Testis (tissue), 3 donors: ENCODE results near the gene ECI1. TPM values are rescaled to one million over a fixed set of nuclear protein-coding genes. Genes with fewer than 3 reads are reported as not detected.
A peak's percentile ranks its signal among the peaks of the same experiment; 100 is the strongest.

Experiments used
- DNase-seq: peaks from one replicate; pipeline ENCODE4 v3.0.0-alpha.2; 2019
- H3K27ac ChIP-seq, 2 donors: fragments of 200-600 bp; sonication (generic); one replicate each; pipeline ENCODE4 v1.5.1; 2019
- H3K27me3 ChIP-seq: fragments of 200-600 bp; sonication (generic); one replicate; pipeline ENCODE4 v1.5.1; 2019
- H3K36me3 ChIP-seq: fragments of 200-600 bp; sonication (generic); one replicate; pipeline ENCODE4 v1.5.1; 2017; ENCODE audit warnings: low read depth; ENCODE audit errors: missing control alignments
- H3K4me1 ChIP-seq: fragments of 200-600 bp; sonication (generic); one replicate; pipeline ENCODE4 v1.5.1; 2019
- H3K4me3 ChIP-seq, 2 donors: fragments of 200-600 bp; sonication (generic); one replicate each; pipeline ENCODE4 v1.5.1; 2017 to 2019
- H3K9me3 ChIP-seq: fragments of 200-600 bp; sonication (generic); one replicate; pipeline ENCODE4 v1.5.1; 2017
- CTCF ChIP-seq, 3 experiments: fragments of 450-650 bp in 2 of 3; fragments of 200-600 bp in 1 of 3; sonication (generic) in 1 of 3; IDR thresholded peaks; one replicate each; pipeline ENCODE4 v1.5.1; 2016 to 2019; ENCODE audit warnings: antibody characterized with exemption in 3 of 3, mild to moderate bottlenecking in 2 of 3, moderate library complexity in 1 of 3
- POLR2A ChIP-seq: fragments of 450-650 bp; IDR thresholded peaks from one replicate; pipeline ENCODE4 v1.6.1; 2017; ENCODE audit warnings: antibody characterized with exemption, mild to moderate bottlenecking, moderate library complexity
- WGBS, 2 donors: methylation state at CpG; one replicate each; pipeline ENCODE4 v1.1.5; 2018; 5-methylcytosine and 5-hydroxymethylcytosine counted together
- intact Hi-C: fragments of 100-400 bp; cut with DNase I; formaldehyde crosslinking; loops from one replicate; pipeline ENCODE4 v1.15.1; 2023; ENCODE audit warnings: low total_unique reads
- polyA plus RNA-seq: library from polyadenylated mRNA; stranded (reverse); fragments of 350-450 nt; fragmentation: Illumina TruSeq; extraction: RNeasy Lipid Tissue Mini Kit (QIAGEN cat#74804); gene quantifications from one replicate; pipeline ENCODE4 v1.2.3, GENCODE V29; 2014; ENCODE audit warnings: low read depth, low replicate concordance; ENCODE audit not compliant: insufficient read depth
- total RNA-seq, 2 donors: library from RNA; depleted of rRNA; stranded (reverse); fragments of >200 nt; gene quantifications; one replicate each; pipeline ENCODE4 v1.2.3, GENCODE V29; 2016

ECI1 gene
- total and polyA plus RNA-seq, 3 donors from 2014 or later, result 25.5 to 39.0 (median 36.1) TPM

- H3K9me3 ChIP-seq, result no peaks in the 10 kb centered on the region
- TF ChIP-seq CTCF (IDR thresholded peaks at IDR 0.05), result no peak
- no peak for TF ChIP-seq POLR2A
- no peak overlapping the region for H3K27ac ChIP-seq
- peaks cover 6% of the 10 kb centered on the region for H3K4me1 ChIP-seq
- DNase-seq, result no peak
- no peaks in the 10 kb centered on the region for H3K27me3 ChIP-seq
- WGBS, 2 donors, result 91 to 93% methylated on average over 11 to 18 of the region's 18 CpGs
- no peaks in the 10 kb centered on the region for H3K36me3 ChIP-seq
- no peak overlapping the region for H3K4me3 ChIP-seq
- intact Hi-C loops, result no loop called here
Observed at GRCh38 chr16:2246301-2246885, 5.0 kb downstream of the ECI1 start.

DNA sequence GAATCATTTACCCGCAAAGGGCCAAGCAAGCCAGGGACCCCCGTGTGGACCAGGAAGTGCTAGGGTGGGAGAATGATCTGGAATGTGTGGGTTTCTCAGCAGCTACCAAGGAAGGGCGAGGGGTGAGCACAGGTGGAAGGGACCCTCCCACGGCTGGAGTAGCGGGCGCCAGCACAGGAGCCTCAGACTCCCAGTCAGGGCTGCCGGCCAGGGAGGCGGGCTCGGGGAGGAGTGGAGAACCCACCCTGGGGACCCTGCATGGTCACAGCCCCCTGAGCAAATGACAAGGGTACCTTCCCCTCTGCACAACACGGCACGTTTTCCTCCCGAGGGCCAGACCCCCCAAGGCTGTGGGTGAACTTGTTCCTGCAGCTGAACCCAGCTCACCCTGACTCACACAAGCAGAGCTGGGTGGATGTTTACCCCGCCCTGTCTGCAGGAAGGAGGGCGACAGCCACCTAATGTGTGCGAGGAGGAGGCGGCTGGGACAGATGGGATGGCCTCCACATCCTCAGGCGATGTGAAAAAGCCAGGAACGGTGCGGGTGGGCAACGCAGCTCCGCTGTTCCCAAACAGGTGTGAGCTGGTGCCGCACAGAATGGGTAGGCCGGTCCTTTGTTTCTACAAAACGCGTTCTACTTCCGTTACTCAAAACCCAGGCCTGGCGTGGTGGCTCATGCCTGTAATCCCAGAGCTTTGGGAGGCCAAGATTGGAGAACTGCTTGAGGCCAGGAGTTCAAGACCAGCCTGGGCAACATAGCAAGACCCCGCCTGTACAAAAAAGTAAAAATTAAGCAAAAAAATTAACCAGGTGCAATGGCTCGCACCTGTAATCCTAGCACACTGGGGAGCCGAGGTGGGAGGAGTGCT, 6.2 kb downstream of the ECI1 start:
- Histone ChIP-seq H3K4me3 (no peak overlapping the region), H3K36me3 (no peaks in the 10 kb centered on the region), H3K4me1 (peaks cover under 1% of the 10 kb centered on the region), H3K27ac (no peak overlapping the region), H3K9me3 (no peaks in the 10 kb centered on the region), H3K27me3 (no peaks in the 10 kb centered on the region)
- WGBS, 2 donors, result 94 to 96% methylated on average over 20 to 30 of the region's 30 CpGs
- intact Hi-C loops, result no loop called here
- no peak for TF ChIP-seq CTCF (IDR thresholded peaks at IDR 0.05)
- TF ChIP-seq POLR2A, result no peak
- no peak for DNase-seq

DNA sequence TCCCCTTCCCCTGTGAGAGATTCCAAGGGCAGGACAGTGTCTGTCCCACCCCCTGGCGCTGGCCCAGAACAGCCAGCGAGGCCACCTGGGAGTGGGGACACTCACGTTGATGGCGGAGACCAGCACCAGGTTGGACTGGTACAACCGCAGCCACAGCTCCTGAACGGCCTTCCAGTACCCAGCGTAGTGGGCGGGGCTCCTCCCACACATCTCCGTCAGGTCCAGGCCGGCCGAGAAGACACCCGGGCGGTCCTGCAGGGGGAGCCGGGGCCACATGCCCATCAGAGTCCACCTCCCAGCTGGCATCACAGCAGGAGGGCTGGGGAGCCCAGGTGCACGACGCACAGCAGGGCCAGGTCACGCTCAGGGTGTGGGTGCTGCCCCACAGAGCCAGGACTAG, 7.1 kb downstream of the ECI1 start:
- no peak overlapping the region for H3K4me3 ChIP-seq
- no peak overlapping the region for H3K27ac ChIP-seq
- H3K9me3 ChIP-seq, result no peaks in the 10 kb centered on the region
- H3K36me3 ChIP-seq, result no peaks in the 10 kb centered on the region
- intact Hi-C loops, result no loop called here
- TF ChIP-seq CTCF (IDR thresholded peaks at IDR 0.05) (no peak), POLR2A (no peak)
- 74 to 92% methylated on average over 5 to 16 of the region's 17 CpGs for WGBS, 2 donors
- DNase-seq, result peak; percentile 59
- H3K27me3 ChIP-seq, result no peaks in the 10 kb centered on the region
- no peaks in the 10 kb centered on the region for H3K4me1 ChIP-seq

DNA sequence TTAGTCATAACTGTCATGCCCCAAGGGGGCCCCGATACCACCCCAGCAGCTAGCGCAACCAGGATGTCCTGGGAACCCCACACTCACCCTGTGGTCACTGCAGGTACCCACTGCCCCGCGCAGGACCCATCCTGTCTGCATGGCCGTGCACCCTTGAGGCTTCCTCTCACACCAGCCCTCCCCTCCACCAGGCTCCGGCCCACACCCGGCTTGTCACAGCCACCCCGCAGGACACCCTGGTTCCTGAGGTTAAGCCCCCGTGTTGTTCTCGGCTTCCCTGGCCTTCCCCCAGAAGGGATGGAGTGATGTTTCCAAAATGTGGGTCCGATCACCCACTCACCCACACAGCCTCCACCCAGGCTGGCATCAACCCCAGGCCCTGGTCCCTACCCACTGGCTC, 7.6 kb downstream of the ECI1 start:
- Histone ChIP-seq H3K36me3 (no peaks in the 10 kb centered on the region), H3K9me3 (no peaks in the 10 kb centered on the region), H3K27me3 (no peaks in the 10 kb centered on the region), H3K27ac (no peak overlapping the region), H3K4me1 (no peaks in the 10 kb centered on the region), H3K4me3 (no peak overlapping the region)
- no peak for DNase-seq
- intact Hi-C loops, result no loop called here
- WGBS, 2 donors, result 98 to 99% methylated on average over 6 to 11 of the region's 11 CpGs
- no peak for TF ChIP-seq POLR2A
- TF ChIP-seq CTCF (IDR thresholded peaks at IDR 0.05), result no peak
